RPMI7951 (cell line): ENCODE data around the gene WDR33. TPM values are rescaled to one million over a fixed set of nuclear protein-coding genes. Genes with fewer than 3 reads are reported as not detected.

Source experiments
- DNase-seq: peaks from one replicate; pipeline ENCODE4 v3.0.0-alpha.2; 2012; ENCODE audit warnings: low read depth
- total RNA-seq: library from RNA; depleted of rRNA; stranded (reverse); fragments of >200 nt; shearing (Covaris generic); gene quantifications from 2 replicates; pipeline ENCODE4 v1.2.3, GENCODE V29; 2014

The WDR33 gene
- total RNA-seq, 1 experiment from 2014 or later: 27.6 TPM

GRCh38 chr2:127672341-127673224 is 138.4 kb downstream of the WDR33 start:
- DNase-seq: no peak

DNA sequence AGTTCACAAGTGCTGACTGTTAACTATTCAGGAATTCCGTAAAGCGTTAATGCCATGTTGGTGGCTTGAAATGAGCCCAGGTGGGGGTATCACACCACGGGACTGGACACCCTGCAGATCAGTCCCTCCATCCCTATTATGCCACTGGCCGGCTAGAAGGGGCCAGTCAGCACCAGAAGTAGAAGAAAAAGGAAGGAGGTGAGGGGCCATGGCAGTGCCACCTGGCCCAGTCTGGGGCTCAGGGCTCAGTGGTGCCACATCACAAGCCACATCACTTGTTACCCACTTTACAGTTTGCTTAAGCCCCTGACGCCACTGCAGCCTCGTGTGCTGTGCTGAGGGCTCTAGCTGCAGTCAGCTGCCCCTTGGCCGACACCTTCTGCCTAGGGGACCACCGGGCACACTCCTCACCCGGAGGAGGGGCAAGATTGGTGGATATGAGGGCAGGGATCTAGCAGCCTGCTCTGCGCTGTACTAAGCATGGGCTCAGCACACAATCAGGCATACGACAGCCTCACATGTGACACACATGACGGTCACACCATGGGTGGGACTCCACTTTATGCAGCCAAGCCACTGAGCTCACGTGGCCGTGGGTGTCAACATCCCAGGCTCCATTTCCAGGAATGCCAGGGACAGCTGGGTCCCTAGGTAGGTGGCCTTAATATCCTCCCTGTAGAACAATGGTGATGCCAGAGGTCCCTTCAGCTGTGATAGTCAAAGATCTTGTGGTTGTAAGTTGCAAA is 139.2 kb downstream of the WDR33 start:
- no peak for DNase-seq

DNA sequence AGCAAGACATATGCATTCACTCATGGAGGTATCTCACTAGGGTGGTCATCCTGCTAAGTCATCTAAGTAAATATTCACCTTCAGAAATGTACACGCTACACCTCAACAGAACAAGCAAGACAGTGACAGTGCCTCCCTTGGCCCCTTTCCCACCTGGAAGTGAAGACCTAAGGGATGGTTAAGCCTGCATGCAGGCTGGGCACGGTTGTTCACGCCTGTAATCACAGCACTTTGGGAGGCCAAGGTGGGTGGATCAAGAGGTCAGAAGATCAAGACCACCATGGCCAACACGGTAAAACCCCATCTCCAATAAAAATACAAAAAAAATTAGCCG is 140.0 kb downstream of the WDR33 start:
- no peak for DNase-seq

- DNase-seq: no peak
These were observed 140.7 kb downstream of the WDR33 start for GRCh38 chr2:127670055-127670956.

GRCh38 chr2:127669056-127669455 is 141.9 kb downstream of the WDR33 start:
- DNase-seq: no peak

- DNase-seq: no peak
These were observed 145.6 kb downstream of the WDR33 start for GRCh38 chr2:127665267-127665893.

DNA sequence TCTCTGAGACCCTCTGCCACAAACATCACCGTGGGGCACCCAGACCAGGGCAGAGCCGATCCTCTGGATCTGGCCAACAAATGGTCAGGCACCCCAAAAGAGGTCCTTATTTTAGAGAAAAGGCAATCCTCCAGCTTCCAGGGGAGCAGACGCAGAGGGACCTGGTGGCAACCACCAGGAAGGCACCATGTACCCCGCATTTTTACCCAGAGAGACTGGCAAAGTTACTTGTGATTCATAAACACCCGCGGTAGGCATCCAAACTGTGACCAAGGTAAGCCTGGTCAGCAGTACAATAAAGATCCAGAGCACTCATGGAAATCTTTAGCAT is 146.1 kb downstream of the WDR33 start:
- DNase-seq: no peak

- DNase-seq: no peak
These were observed 146.7 kb downstream of the WDR33 start for GRCh38 chr2:127664065-127664894.

DNA sequence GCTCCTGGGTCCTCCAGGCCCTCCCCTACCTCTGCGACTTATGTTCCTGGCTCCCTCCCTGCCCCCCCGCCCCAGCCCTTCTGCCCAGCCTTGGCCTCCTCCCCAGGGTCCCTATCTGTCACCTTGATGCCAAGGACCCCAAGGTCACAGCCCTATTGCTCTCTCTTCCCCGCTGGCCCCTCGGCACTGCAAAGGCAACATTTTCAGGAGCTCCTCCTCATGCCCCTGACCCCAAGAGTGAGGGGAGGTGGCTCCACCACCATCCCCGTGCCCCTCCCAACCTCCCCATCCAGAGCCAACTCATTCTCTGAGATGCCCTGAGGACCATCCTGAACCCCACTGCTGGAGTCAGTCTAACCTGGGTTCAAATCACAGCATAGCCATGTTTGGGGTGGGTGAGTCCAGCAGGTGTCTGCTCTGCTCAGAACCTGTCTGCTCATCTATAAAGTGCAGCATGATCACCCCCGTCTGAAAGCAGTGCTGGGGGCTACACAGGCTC is 147.4 kb downstream of the WDR33 start:
- DNase-seq: no peak

DNA sequence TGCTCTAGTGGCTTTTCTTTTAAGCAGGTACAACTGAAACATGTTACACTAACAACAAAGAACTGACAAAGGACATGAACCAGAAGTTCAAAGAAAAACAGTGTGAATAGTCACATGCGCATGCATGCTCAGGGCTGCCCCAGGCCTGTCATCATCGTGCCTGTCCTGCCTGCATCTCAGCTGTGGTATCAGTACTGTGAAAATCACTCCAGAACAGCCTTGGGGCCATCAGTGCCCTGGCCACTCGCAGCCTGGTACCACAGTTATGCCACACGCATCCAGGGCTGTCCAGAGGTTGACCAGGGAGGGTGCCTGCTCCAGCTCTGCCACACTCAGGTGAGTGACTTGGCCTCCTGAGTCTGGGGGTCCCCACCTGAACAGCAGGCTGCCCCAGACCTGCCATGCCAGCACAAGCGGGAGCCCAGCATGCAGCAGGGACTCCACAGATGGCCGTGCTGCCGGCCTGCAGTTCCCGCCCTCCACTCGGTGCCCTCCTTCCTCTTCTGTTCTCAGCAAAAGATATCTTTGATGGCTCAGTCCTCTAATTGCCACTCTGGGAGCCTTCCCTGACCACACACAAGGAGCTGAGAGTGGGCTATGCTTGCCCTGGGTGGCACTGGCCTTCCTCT is 147.9 kb downstream of the WDR33 start:
- DNase-seq: no peak

DNA sequence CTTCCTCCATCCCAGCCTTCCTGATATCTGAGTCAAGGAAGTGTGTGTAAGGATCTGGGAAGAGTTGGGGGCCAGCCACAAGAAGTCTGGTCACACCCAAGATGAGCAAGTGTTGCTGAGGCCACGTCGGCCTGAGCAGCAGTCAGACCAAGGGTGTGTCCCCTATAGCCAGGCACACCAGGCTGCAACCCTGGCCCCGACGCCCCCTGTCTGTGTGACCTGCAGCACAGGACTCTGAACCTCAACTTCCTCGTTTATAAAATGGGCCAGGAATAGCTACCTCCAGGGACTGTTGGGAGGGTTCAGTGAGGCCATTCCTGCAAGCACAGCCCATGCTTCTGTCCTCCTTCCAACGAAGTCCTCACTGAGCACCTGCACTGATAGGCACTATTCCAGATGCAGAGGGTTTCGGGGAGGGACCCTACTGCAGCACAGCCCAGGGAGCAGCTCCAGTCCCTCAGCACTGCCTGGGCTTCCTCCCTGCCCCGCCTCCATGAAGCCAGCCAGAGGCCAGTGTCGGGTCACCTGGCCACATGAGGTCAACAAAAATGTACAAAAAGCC is 148.9 kb downstream of the WDR33 start:
- no peak for DNase-seq

DNA sequence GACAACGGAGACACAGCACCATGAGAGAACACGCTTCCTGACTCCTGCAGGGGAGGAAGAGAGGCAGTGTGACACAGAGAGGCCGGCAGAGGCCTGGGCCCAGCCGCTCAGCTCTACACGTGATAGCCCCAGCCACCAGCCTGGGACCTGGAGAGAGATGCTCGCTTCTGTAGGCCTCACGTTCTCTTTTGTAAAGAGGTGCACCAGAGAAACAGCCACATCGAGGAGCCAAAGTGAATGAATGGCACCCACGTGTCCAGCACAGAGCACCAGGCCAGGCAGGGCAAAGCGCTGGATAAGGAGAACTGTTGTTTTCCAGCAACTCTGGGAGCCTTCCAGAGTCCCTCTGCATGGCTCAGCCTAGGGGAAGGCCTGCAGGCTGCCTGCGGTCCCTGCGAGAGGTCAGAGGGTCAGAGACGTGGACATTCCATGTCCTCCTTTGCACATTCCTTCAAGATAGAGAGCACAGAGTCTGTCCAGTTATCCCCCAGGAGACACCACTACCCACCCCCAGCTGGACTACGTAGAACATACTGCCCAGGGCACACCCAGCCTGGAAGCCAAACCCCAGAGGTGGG is 149.8 kb downstream of the WDR33 start:
- no peak for DNase-seq

DNA sequence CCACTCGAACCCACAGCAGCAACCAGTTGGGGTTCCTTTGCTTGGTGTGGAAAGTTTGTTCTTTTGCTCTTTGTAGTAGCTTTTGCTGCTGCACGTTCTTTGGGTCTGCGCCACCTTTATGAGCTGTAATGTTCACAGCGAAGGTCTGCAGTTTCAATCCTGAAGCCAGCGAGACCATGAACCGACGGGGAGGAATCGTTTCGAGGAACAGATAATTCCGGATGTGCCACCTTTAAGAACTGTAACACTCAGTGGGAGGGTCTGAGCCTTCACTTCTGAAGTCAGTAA is 150.7 kb downstream of the WDR33 start:
- DNase-seq: no peak

GRCh38 chr2:127659408-127660290 is 151.3 kb downstream of the WDR33 start:
- no peak for DNase-seq

- DNase-seq: no peak
These were observed 152.1 kb downstream of the WDR33 start for GRCh38 chr2:127658641-127659407.

DNA sequence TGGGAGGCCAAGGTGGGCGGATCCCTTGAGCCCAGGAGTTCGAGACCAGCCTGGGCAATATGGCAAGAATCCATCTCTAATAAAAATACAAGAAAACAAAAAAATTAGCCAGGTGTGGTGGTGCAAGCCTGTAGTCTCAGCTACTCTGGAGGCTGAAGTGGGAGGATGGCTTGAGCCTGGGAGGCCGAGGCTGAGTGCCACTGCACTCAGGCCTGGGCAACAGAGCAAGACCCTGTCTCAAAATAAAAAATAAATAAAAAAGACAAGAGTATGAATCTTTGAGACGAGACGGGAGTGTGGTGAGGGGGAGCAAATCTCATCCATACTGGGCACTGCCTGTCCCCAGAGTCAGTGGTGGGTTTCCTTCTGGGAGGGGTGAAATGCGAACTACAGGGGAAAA is 152.8 kb downstream of the WDR33 start:
- no peak for DNase-seq

- no peak for DNase-seq
These were observed 153.8 kb downstream of the WDR33 start for GRCh38 chr2:127657232-127657595.
